Prostate gland (tissue), 2 donors: ENCODE measurements around the gene APLF.

ENCODE experiments used
- POLR2A ChIP-seq: fragments of 450-650 bp; IDR thresholded peaks from one replicate; pipeline ENCODE4 v1.6.1; 2016; ENCODE audit warnings: antibody characterized with exemption, mild to moderate bottlenecking
- POLR2AphosphoS5 ChIP-seq: sonication (generic); formaldehyde crosslinking; IDR thresholded peaks from one replicate; pipeline ENCODE4 v1.6.1; 2017; ENCODE audit warnings: antibody characterized with exemption
- TF ChIP-seq, protein P1 (sequence below), 4 experiments: fragments of 200-600 bp in 2 of 4; fragments of 450-650 bp in 2 of 4; sonication (generic) in 2 of 4; IDR thresholded peaks; 1 replicate in 3 of 4; 2 replicates in 1 of 4; pipeline ENCODE4 v1.5.1; 2016 to 2019; ENCODE audit warnings: antibody characterized with exemption in 4 of 4, mild to moderate bottlenecking in 2 of 4, moderate library complexity in 2 of 4

GRCh38 chr2:68558576-68558975, 91.2 kb downstream of the APLF start:
- TF ChIP-seq, protein P1, sequence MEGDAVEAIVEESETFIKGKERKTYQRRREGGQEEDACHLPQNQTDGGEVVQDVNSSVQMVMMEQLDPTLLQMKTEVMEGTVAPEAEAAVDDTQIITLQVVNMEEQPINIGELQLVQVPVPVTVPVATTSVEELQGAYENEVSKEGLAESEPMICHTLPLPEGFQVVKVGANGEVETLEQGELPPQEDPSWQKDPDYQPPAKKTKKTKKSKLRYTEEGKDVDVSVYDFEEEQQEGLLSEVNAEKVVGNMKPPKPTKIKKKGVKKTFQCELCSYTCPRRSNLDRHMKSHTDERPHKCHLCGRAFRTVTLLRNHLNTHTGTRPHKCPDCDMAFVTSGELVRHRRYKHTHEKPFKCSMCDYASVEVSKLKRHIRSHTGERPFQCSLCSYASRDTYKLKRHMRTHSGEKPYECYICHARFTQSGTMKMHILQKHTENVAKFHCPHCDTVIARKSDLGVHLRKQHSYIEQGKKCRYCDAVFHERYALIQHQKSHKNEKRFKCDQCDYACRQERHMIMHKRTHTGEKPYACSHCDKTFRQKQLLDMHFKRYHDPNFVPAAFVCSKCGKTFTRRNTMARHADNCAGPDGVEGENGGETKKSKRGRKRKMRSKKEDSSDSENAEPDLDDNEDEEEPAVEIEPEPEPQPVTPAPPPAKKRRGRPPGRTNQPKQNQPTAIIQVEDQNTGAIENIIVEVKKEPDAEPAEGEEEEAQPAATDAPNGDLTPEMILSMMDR (IDR thresholded peaks at IDR 0.05), result no peak
- no peak for TF ChIP-seq POLR2A
- no peak for TF ChIP-seq POLR2AphosphoS5
